Right renal cortex interstitium (tissue), 3 donors: Measurements from ENCODE around the gene CAMK1. TPM values are rescaled to one million over a fixed set of nuclear protein-coding genes. Genes with fewer than 3 reads are reported as not detected.

ENCODE experiments used
- DNase-seq, 3 donors: peaks; one replicate each; pipeline ENCODE4 v3.0.0-alpha.2; 2013; ENCODE audit warnings: low read depth in 3 of 3, low spot score in 2 of 3
- polyA plus RNA-seq, 3 donors: library from polyadenylated mRNA; unstranded; fragments of 120-200 nt; gene quantifications; one replicate each; pipeline ENCODE4 v1.2.1, GENCODE V29; 2013; ENCODE audit not compliant: insufficient read length in 3 of 3

CAMK1 gene
- polyA plus RNA-seq, 3 donors, result 18.6 to 20.8 (median 20.4) TPM

GRCh38 chr3:9793161-9793781 lies 23.5 kb upstream of the CAMK1 start:
- no peak for DNase-seq

GRCh38 chr3:9792405-9793160 lies 22.8 kb upstream of the CAMK1 start, which contains the start of the genes ARPC4 and TADA3:
TSS of gene ARPC4 (plus strand) at chr3:9793082. CDS start at chr3:9793122, 40 bp downstream.
TSS of gene TADA3 (minus strand) at chr3:9792473. CDS start at chr3:9791466, 1,007 bp downstream.
- DNase-seq, result peak; percentile 92 to 99 (median 97)

GRCh38 chr3:9791790-9792404 lies 22.1 kb upstream of the CAMK1 start:
- no peak for DNase-seq

- no peak for DNase-seq
These were observed 21.4 kb upstream of the CAMK1 start for GRCh38 chr3:9791127-9791526.

- no peak for DNase-seq
These were observed 18.0 kb upstream of the CAMK1 start for GRCh38 chr3:9787714-9788113.

- no peak for DNase-seq
These were observed 17.3 kb upstream of the CAMK1 start for GRCh38 chr3:9786825-9787669.

- DNase-seq, result no peak
These were observed 16.5 kb upstream of the CAMK1 start for GRCh38 chr3:9786209-9786739.

- no peak for DNase-seq
These were observed 15.9 kb upstream of the CAMK1 start for GRCh38 chr3:9785602-9786001.

- no peak for DNase-seq
These were observed 15.2 kb upstream of the CAMK1 start for GRCh38 chr3:9784965-9785364.

- no peak for DNase-seq
These were observed 14.2 kb upstream of the CAMK1 start for GRCh38 chr3:9783954-9784353.

GRCh38 chr3:9782770-9783169 lies 13.0 kb upstream of the CAMK1 start:
- DNase-seq, result no peak

GRCh38 chr3:9781978-9782603 lies 12.3 kb upstream of the CAMK1 start:
- no peak for DNase-seq

GRCh38 chr3:9781551-9781950 lies 11.8 kb upstream of the CAMK1 start:
- DNase-seq, result no peak

- DNase-seq, result no peak
These were observed 11.2 kb upstream of the CAMK1 start for GRCh38 chr3:9780910-9781309.

GRCh38 chr3:9780458-9780812 lies 10.7 kb upstream of the CAMK1 start:
- no peak for DNase-seq

- DNase-seq, result no peak
These were observed 10.1 kb upstream of the CAMK1 start for GRCh38 chr3:9779721-9780457.

GRCh38 chr3:9779075-9779593 lies 9.4 kb upstream of the CAMK1 start:
- no peak for DNase-seq

- DNase-seq, result no peak
These were observed 8.7 kb upstream of the CAMK1 start for GRCh38 chr3:9778143-9779074.
